BJ (cell line): ENCODE results near the gene BCL2L14. TPM values are rescaled to one million over a fixed set of nuclear protein-coding genes. Genes with fewer than 3 reads are reported as not detected.

ENCODE experiments used
- CTCF ChIA-PET: fragments of 350-600 bp; formaldehyde crosslinking; extraction: SDS; loops from one replicate; lab custom pipeline; 2021; ENCODE audit warnings: antibody characterized with exemption, inconsistent platforms; lab: Yijun Ruan, JAX
- POLR2A ChIA-PET: fragments of 300-600 bp; sonication (Branson Sonifier 250); formaldehyde crosslinking; extraction: SDS; loops from one replicate; lab custom pipeline; 2021; ENCODE audit warnings: antibody characterized with exemption; lab: Charles Lee
- DNase-seq: peaks from one replicate; pipeline ENCODE4 v3.0.0-alpha.2; 2011; ENCODE audit warnings: low read depth
- H3K27me3 ChIP-seq: 2 replicates; pipeline ENCODE4 v1.6.0; 2011; ENCODE audit warnings: low read length; ENCODE audit not compliant: control insufficient read depth, insufficient read depth
- H3K36me3 ChIP-seq: 2 replicates; pipeline ENCODE4 v1.5.1; 2011; ENCODE audit warnings: low read length; ENCODE audit not compliant: control insufficient read depth, insufficient read depth
- H3K4me3 ChIP-seq: 2 replicates; pipeline ENCODE4 v1.5.1; 2011; ENCODE audit warnings: low read depth, mild to moderate bottlenecking, control low read depth, low read length
- CTCF ChIP-seq: IDR thresholded peaks from 2 replicates; pipeline ENCODE4 v1.5.1; 2011; ENCODE audit warnings: low read depth, mild to moderate bottlenecking, control low read depth, inconsistent platforms, low read length, moderate library complexity; ENCODE audit not compliant: insufficient read depth
- polyA plus RNA-seq: library from polyadenylated mRNA; depleted of rRNA; stranded (reverse); fragments of >200 nt; gene quantifications from 2 replicates; pipeline ENCODE4 v1.2.3, GENCODE V29; 2011

BCL2L14 gene
- polyA plus RNA-seq, 1 experiment = not detected

- Histone ChIP-seq H3K36me3 (peaks cover 5% of the 10 kb centered on the region), H3K27me3 (no peaks in the 10 kb centered on the region), H3K4me3 (no peak overlapping the region)
- ChIA-PET CTCF (interaction anchor here (0.8 kb wide), 1 partner anchor 200 kb away, joined by 3 read pairs; no protein-coding TSS in a partner anchor), POLR2A (no interaction called here)
- DNase-seq = no peak
- TF ChIP-seq CTCF = no peak
These were observed 56.6 kb downstream of the BCL2L14 start for GRCh38 chr12:12127304-12127703.

- ChIA-PET POLR2A (no interaction called here), CTCF (interaction anchor here (0.8 to 1.3 kb wide), 2 partner anchors 10 to 308 kb away, joined by 3 read pairs; no protein-coding TSS in a partner anchor)
- TF ChIP-seq CTCF = no peak
- Histone ChIP-seq H3K4me3 (no peak overlapping the region), H3K27me3 (no peaks in the 10 kb centered on the region), H3K36me3 (peaks cover 4% of the 10 kb centered on the region)
- no peak for DNase-seq
These were observed 57.9 kb downstream of the BCL2L14 start for GRCh38 chr12:12128670-12129069.

- Histone ChIP-seq H3K36me3 (no peaks in the 10 kb centered on the region; the same call in none of the 2 replicates), H3K4me3 (no peak overlapping the region), H3K27me3 (no peaks in the 10 kb centered on the region)
- POLR2A ChIA-PET = no interaction called here
- CTCF ChIA-PET = no interaction called here
- TF ChIP-seq CTCF = no peak
- DNase-seq = no peak
These were observed 62.5 kb downstream of the BCL2L14 start for GRCh38 chr12:12133259-12133658.

- no peak for DNase-seq
- CTCF ChIA-PET = no interaction called here
- Histone ChIP-seq H3K27me3 (no peaks in the 10 kb centered on the region), H3K4me3 (no peak overlapping the region), H3K36me3 (no peaks in the 10 kb centered on the region; the same call in none of the 2 replicates)
- no peak for TF ChIP-seq CTCF
- POLR2A ChIA-PET = no interaction called here
These were observed 63.0 kb downstream of the BCL2L14 start for GRCh38 chr12:12133785-12134184.

- Histone ChIP-seq H3K27me3 (no peaks in the 10 kb centered on the region), H3K36me3 (peaks cover 3% of the 10 kb centered on the region; the same call in 1 of the 2 replicates), H3K4me3 (no peak overlapping the region)
- no peak for TF ChIP-seq CTCF
- ChIA-PET POLR2A (no interaction called here), CTCF (interaction anchor here (0.9 to 1.1 kb wide), 2 partner anchors 9 to 12 kb away, joined by 3 read pairs; no protein-coding TSS in a partner anchor)
- DNase-seq = no peak
These were observed 67.7 kb downstream of the BCL2L14 start for GRCh38 chr12:12138203-12139154.
